Measurements from ENCODE around the gene EPHA10. TPM values are rescaled to one million over a fixed set of nuclear protein-coding genes. Genes with fewer than 3 reads are reported as not detected.
"Not testable (repeated sequence)": the region's sequence is repeated elsewhere in the genome, so short reads cannot be mapped to it uniquely, and the experiment has no call there.

Gene EPHA10
- total and polyA plus RNA-seq, 5 donors from 2014 or later: not detected

- H3K27me3 ChIP-seq (ENCODE audit: control insufficient read depth, insufficient read depth, low read length); H3K27me3 Mint-ChIP-seq; H3K27ac ChIP-seq (ENCODE audit: insufficient read depth, low read length, poor library complexity, severe bottlenecking); H3K9me3 Mint-ChIP-seq; H3K9me3 ChIP-seq (ENCODE audit: control insufficient read depth in 2 of 2, low read length in 2 of 2); ATAC-seq (ENCODE audit: low read depth in 2 of 2); DNase-seq; H3K4me3 ChIP-seq (ENCODE audit: low read depth, low read length): not testable (repeated sequence)
- H3K36me3 ChIP-seq (ENCODE audit: control insufficient read depth, insufficient read depth, low read length): peaks cover 32% of the 10 kb centered on the region
- Mint-ChIP-seq H3K27ac (peak overlapping the region in 1 of 3 donors; percentile 96), H3K36me3 (peaks cover 27% of the 10 kb centered on the region), H3K4me3 (peak overlapping the region in 1 of 4 donors; percentile 93), H3K4me1 (peaks cover 21 to 47% (median 36%) of the 10 kb centered on the region in 4 donors)
- H3K4me1 ChIP-seq (ENCODE audit: control insufficient read depth, insufficient read depth, low read length, poor library complexity, severe bottlenecking): peaks cover 29% of the 10 kb centered on the region
These were observed 77.2 kb downstream of the EPHA10 start for GRCh38 chr1:37687764-37688163.

- Histone ChIP-seq H3K9me3 (ENCODE audit: control insufficient read depth in 2 of 2, low read length in 2 of 2) (no peaks in the 10 kb centered on the region), H3K27me3 (ENCODE audit: control insufficient read depth, insufficient read depth, low read length) (no peaks in the 10 kb centered on the region), H3K4me1 (ENCODE audit: control insufficient read depth, insufficient read depth, low read length, poor library complexity, severe bottlenecking) (peaks cover 17% of the 10 kb centered on the region), H3K27ac (ENCODE audit: insufficient read depth, low read length, poor library complexity, severe bottlenecking) (no peak overlapping the region), H3K36me3 (ENCODE audit: control insufficient read depth, insufficient read depth, low read length) (peaks cover 33% of the 10 kb centered on the region), H3K4me3 (ENCODE audit: low read depth, low read length) (no peak overlapping the region)
- peaks cover 0 to 2% (median 0%) of the 10 kb centered on the region in 7 donors for H3K9me3 Mint-ChIP-seq
- H3K36me3 Mint-ChIP-seq: peaks cover 30% of the 10 kb centered on the region
- ATAC-seq (ENCODE audit: low read depth in 2 of 2) (no peak), DNase-seq (no peak)
- no peaks in the 10 kb centered on the region for H3K27me3 Mint-ChIP-seq
- H3K4me3 Mint-ChIP-seq: peak overlapping the region in 1 of 4 donors; percentile 17
- H3K4me1 Mint-ChIP-seq: peaks cover 18 to 35% (median 26%) of the 10 kb centered on the region in 4 donors
- no peak overlapping the region for H3K27ac Mint-ChIP-seq
These were observed 79.2 kb downstream of the EPHA10 start for GRCh38 chr1:37685722-37686121.

- H3K36me3 ChIP-seq (ENCODE audit: control insufficient read depth, insufficient read depth, low read length): peaks cover 33% of the 10 kb centered on the region
- H3K27me3 Mint-ChIP-seq; H3K4me3 Mint-ChIP-seq; H3K27me3 ChIP-seq (ENCODE audit: control insufficient read depth, insufficient read depth, low read length); H3K27ac Mint-ChIP-seq; H3K4me1 ChIP-seq (ENCODE audit: control insufficient read depth, insufficient read depth, low read length, poor library complexity, severe bottlenecking); H3K9me3 ChIP-seq (ENCODE audit: control insufficient read depth in 2 of 2, low read length in 2 of 2); H3K9me3 Mint-ChIP-seq; DNase-seq; H3K27ac ChIP-seq (ENCODE audit: insufficient read depth, low read length, poor library complexity, severe bottlenecking); H3K4me3 ChIP-seq (ENCODE audit: low read depth, low read length); ATAC-seq (ENCODE audit: low read depth in 2 of 2): not testable (repeated sequence)
- peaks cover 30% of the 10 kb centered on the region for H3K36me3 Mint-ChIP-seq
- H3K4me1 Mint-ChIP-seq: peaks cover 9 to 20% (median 16%) of the 10 kb centered on the region in 4 donors
These were observed 80.7 kb downstream of the EPHA10 start for GRCh38 chr1:37684182-37684581.

- peaks cover 33% of the 10 kb centered on the region for H3K36me3 ChIP-seq (ENCODE audit: control insufficient read depth, insufficient read depth, low read length)
- H3K27ac Mint-ChIP-seq: peak overlapping the region; percentile 43 to 65 (median 65)
- peaks cover 21% of the 10 kb centered on the region for H3K36me3 Mint-ChIP-seq
- no peaks in the 10 kb centered on the region for H3K27me3 Mint-ChIP-seq
- ATAC-seq (ENCODE audit: low read depth in 2 of 2) (peak; percentile 70), DNase-seq (peak; percentile 63 to 79 (median 74))
- H3K27me3 ChIP-seq (ENCODE audit: control insufficient read depth, insufficient read depth, low read length): no peaks in the 10 kb centered on the region
- no peak overlapping the region for H3K27ac ChIP-seq (ENCODE audit: insufficient read depth, low read length, poor library complexity, severe bottlenecking)
- H3K9me3 Mint-ChIP-seq: peaks cover 0 to 2% (median 0%) of the 10 kb centered on the region in 7 donors
- H3K9me3 ChIP-seq (ENCODE audit: control insufficient read depth in 2 of 2, low read length in 2 of 2): no peaks in the 10 kb centered on the region
- H3K4me1 Mint-ChIP-seq: peaks cover 0 to 7% (median 5%) of the 10 kb centered on the region in 4 donors
- peaks cover 4% of the 10 kb centered on the region for H3K4me1 ChIP-seq (ENCODE audit: control insufficient read depth, insufficient read depth, low read length, poor library complexity, severe bottlenecking)
- no peak overlapping the region for H3K4me3 ChIP-seq (ENCODE audit: low read depth, low read length)
- no peak overlapping the region for H3K4me3 Mint-ChIP-seq
These were observed 82.5 kb downstream of the EPHA10 start for GRCh38 chr1:37682334-37682987.

- peaks cover 0 to 2% (median 0%) of the 10 kb centered on the region in 7 donors for H3K9me3 Mint-ChIP-seq
These were observed 84.0 kb downstream of the EPHA10 start for GRCh38 chr1:37680933-37681332.

GRCh38 chr1:37677808-37678207, 87.1 kb downstream of the EPHA10 start:
- Mint-ChIP-seq H3K27ac (peak overlapping the region in 1 of 3 donors; percentile 75), H3K4me1 (peaks cover 0 to 22% (median 7%) of the 10 kb centered on the region in 4 donors), H3K9me3 (peaks cover 0 to 2% (median 0%) of the 10 kb centered on the region in 7 donors), H3K36me3 (peaks cover 3% of the 10 kb centered on the region), H3K27me3 (no peaks in the 10 kb centered on the region), H3K4me3 (no peak overlapping the region)
- Histone ChIP-seq H3K36me3 (ENCODE audit: control insufficient read depth, insufficient read depth, low read length) (peaks cover 2% of the 10 kb centered on the region), H3K9me3 (ENCODE audit: control insufficient read depth in 2 of 2, low read length in 2 of 2) (no peaks in the 10 kb centered on the region), H3K27ac (ENCODE audit: insufficient read depth, low read length, poor library complexity, severe bottlenecking) (no peak overlapping the region), H3K27me3 (ENCODE audit: control insufficient read depth, insufficient read depth, low read length) (no peaks in the 10 kb centered on the region), H3K4me3 (ENCODE audit: low read depth, low read length) (no peak overlapping the region), H3K4me1 (ENCODE audit: control insufficient read depth, insufficient read depth, low read length, poor library complexity, severe bottlenecking) (peaks cover 20% of the 10 kb centered on the region)
- no peak for ATAC-seq (ENCODE audit: low read depth in 2 of 2)
- no peak for DNase-seq

More at GRCh38 chr1:37680933-37681332, 84.0 kb downstream of the EPHA10 start:
- H3K4me1 Mint-ChIP-seq: peaks cover 0 to 7% (median 5%) of the 10 kb centered on the region in 4 donors
- Histone ChIP-seq H3K4me3 (ENCODE audit: low read depth, low read length) (no peak overlapping the region), H3K27me3 (ENCODE audit: control insufficient read depth, insufficient read depth, low read length) (no peaks in the 10 kb centered on the region), H3K9me3 (ENCODE audit: control insufficient read depth in 2 of 2, low read length in 2 of 2) (no peaks in the 10 kb centered on the region), H3K4me1 (ENCODE audit: control insufficient read depth, insufficient read depth, low read length, poor library complexity, severe bottlenecking) (peaks cover 4% of the 10 kb centered on the region), H3K36me3 (ENCODE audit: control insufficient read depth, insufficient read depth, low read length) (peaks cover 26% of the 10 kb centered on the region), H3K27ac (ENCODE audit: insufficient read depth, low read length, poor library complexity, severe bottlenecking) (no peak overlapping the region)
- H3K27me3 Mint-ChIP-seq: no peaks in the 10 kb centered on the region
- H3K36me3 Mint-ChIP-seq: peaks cover 21% of the 10 kb centered on the region
- H3K4me3 Mint-ChIP-seq: no peak overlapping the region
- H3K27ac Mint-ChIP-seq: no peak overlapping the region
- DNase-seq (no peak), ATAC-seq (ENCODE audit: low read depth in 2 of 2) (no peak)

- H3K36me3 ChIP-seq (ENCODE audit: control insufficient read depth, insufficient read depth, low read length): no peaks in the 10 kb centered on the region
- Mint-ChIP-seq H3K4me3 (peak overlapping the region in 1 of 4 donors; percentile 17), H3K27me3 (no peaks in the 10 kb centered on the region), H3K27ac (peak overlapping the region in 1 of 3 donors; percentile 71), H3K36me3 (no peaks in the 10 kb centered on the region), H3K4me1 (peaks cover 0 to 19% (median 6%) of the 10 kb centered on the region in 4 donors), H3K9me3 (peaks cover 0 to 2% (median 0%) of the 10 kb centered on the region in 7 donors)
- H3K27me3 ChIP-seq (ENCODE audit: control insufficient read depth, insufficient read depth, low read length): no peaks in the 10 kb centered on the region
- no peak overlapping the region for H3K4me3 ChIP-seq (ENCODE audit: low read depth, low read length)
- DNase-seq: no peak
- peaks cover 18% of the 10 kb centered on the region for H3K4me1 ChIP-seq (ENCODE audit: control insufficient read depth, insufficient read depth, low read length, poor library complexity, severe bottlenecking)
- H3K9me3 ChIP-seq (ENCODE audit: control insufficient read depth in 2 of 2, low read length in 2 of 2): no peaks in the 10 kb centered on the region
- no peak for ATAC-seq (ENCODE audit: low read depth in 2 of 2)
- H3K27ac ChIP-seq (ENCODE audit: insufficient read depth, low read length, poor library complexity, severe bottlenecking): no peak overlapping the region
These were observed 87.8 kb downstream of the EPHA10 start for GRCh38 chr1:37677143-37677439.
